Breast epithelium (tissue), 4 donors: Measurements from ENCODE around the gene GGN. TPM values are rescaled to one million over a fixed set of nuclear protein-coding genes. Genes with fewer than 3 reads are reported as not detected.

ENCODE experiments used
- DNase-seq, 2 donors: peaks; one replicate each; pipeline ENCODE4 v3.0.0-alpha.2; 2019; ENCODE audit warnings: low spot score in 2 of 2
- H3K27ac ChIP-seq, 2 donors: fragments of 200-600 bp; sonication (generic) in 1 of 2; one replicate each; pipeline ENCODE4 v1.5.1; 2016 to 2019; ENCODE audit warnings: mild to moderate bottlenecking in 1 of 2
- H3K27me3 ChIP-seq, 2 donors: fragments of 200-600 bp; sonication (generic) in 1 of 2; one replicate each; pipeline versions ENCODE4 v1.5.1 to v1.6.0; 2017 to 2019; ENCODE audit warnings: control low read depth in 1 of 2, mild to moderate bottlenecking in 1 of 2
- H3K36me3 ChIP-seq: fragments of 200-600 bp; one replicate; pipeline ENCODE4 v1.5.1; 2019
- H3K4me1 ChIP-seq, 2 donors: fragments of 200-600 bp; sonication (generic); one replicate each; pipeline ENCODE4 v1.5.1; 2016 to 2019; ENCODE audit warnings: control low read depth in 1 of 2
- H3K4me3 ChIP-seq, 3 donors: fragments of 200-600 bp; sonication (generic); 1 replicate in 2 of 3; 2 replicates in 1 of 3; pipeline ENCODE4 v1.5.1; 2016 to 2019; ENCODE audit warnings: mild to moderate bottlenecking in 3 of 3, moderate library complexity in 2 of 3
- H3K9me3 ChIP-seq, 2 donors: fragments of 200-600 bp; sonication (generic) in 1 of 2; one replicate each; pipeline ENCODE4 v1.5.1; 2016 to 2019; ENCODE audit warnings: control low read depth in 1 of 2
- CTCF ChIP-seq, 3 donors: fragments of 450-650 bp; IDR thresholded peaks; one replicate each; pipeline ENCODE4 v1.5.1; 2016 to 2017; ENCODE audit warnings: antibody characterized with exemption in 3 of 3, mild to moderate bottlenecking in 3 of 3, moderate library complexity in 3 of 3
- POLR2A ChIP-seq: fragments of 450-650 bp; IDR thresholded peaks from one replicate; pipeline ENCODE4 v1.6.1; 2016; ENCODE audit warnings: antibody characterized with exemption, mild to moderate bottlenecking, moderate library complexity
- POLR2AphosphoS5 ChIP-seq, 3 donors: sonication (generic); formaldehyde crosslinking; IDR thresholded peaks; one replicate each; pipeline ENCODE4 v1.6.1; 2017; ENCODE audit warnings: antibody characterized with exemption in 3 of 3
- intact Hi-C: fragments of 100-400 bp; cut with DNase I; formaldehyde crosslinking; loops from one replicate; pipeline ENCODE4 v1.15.1; 2023; ENCODE audit warnings: low total_unique reads
- total RNA-seq, 3 donors: library from RNA; depleted of rRNA; stranded (reverse); fragments of >200 nt; gene quantifications; one replicate each; pipeline ENCODE4 v1.1.0, GENCODE V29; 2016

Gene GGN
- total RNA-seq, 3 donors from 2014 or later, result 0.16 to 0.44 (median 0.33) TPM

GRCh38 chr19:38359242-38360021, 28.4 kb downstream of the GGN start:
- Histone ChIP-seq H3K4me3 (no peak overlapping the region), H3K27me3 (peaks cover 0 to 48% of the 10 kb centered on the region in 2 donors), H3K9me3 (no peaks in the 10 kb centered on the region), H3K4me1 (no peaks in the 10 kb centered on the region), H3K27ac (no peak overlapping the region), H3K36me3 (no peaks in the 10 kb centered on the region)
- TF ChIP-seq POLR2A (no peak), POLR2AphosphoS5 (IDR thresholded peaks at IDR 0.05) (no peak), CTCF (IDR thresholded peaks at IDR 0.05) (no peak)
- intact Hi-C loops, result loop anchor here (5.0 kb wide), 1 partner anchor 1348 kb away; no protein-coding TSS in a partner anchor
- DNase-seq, result no peak

GRCh38 chr19:38358071-38358470, 29.8 kb downstream of the GGN start:
- DNase-seq, result no peak
- intact Hi-C loops, result no loop called here
- Histone ChIP-seq H3K36me3 (no peaks in the 10 kb centered on the region), H3K9me3 (no peaks in the 10 kb centered on the region), H3K4me3 (no peak overlapping the region), H3K27ac (no peak overlapping the region), H3K4me1 (no peaks in the 10 kb centered on the region), H3K27me3 (peaks cover 0 to 51% of the 10 kb centered on the region in 2 donors)
- no peak for TF ChIP-seq CTCF (IDR thresholded peaks at IDR 0.05)
- TF ChIP-seq POLR2AphosphoS5 (IDR thresholded peaks at IDR 0.05), result no peak
- TF ChIP-seq POLR2A, result no peak

GRCh38 chr19:38355728-38356725, 31.8 kb downstream of the GGN start:
- no peak for TF ChIP-seq POLR2A
- TF ChIP-seq POLR2AphosphoS5 (IDR thresholded peaks at IDR 0.05), result no peak
- no peak for TF ChIP-seq CTCF (IDR thresholded peaks at IDR 0.05)
- Histone ChIP-seq H3K27me3 (peaks cover 0 to 50% of the 10 kb centered on the region in 2 donors), H3K4me3 (no peak overlapping the region), H3K4me1 (no peaks in the 10 kb centered on the region), H3K36me3 (no peaks in the 10 kb centered on the region), H3K27ac (no peak overlapping the region), H3K9me3 (no peaks in the 10 kb centered on the region)
- intact Hi-C loops, result no loop called here
- no peak for DNase-seq

- no peaks in the 10 kb centered on the region for H3K9me3 ChIP-seq
- H3K27me3 ChIP-seq, result peaks cover 0 to 22% of the 10 kb centered on the region in 2 donors
- H3K27ac ChIP-seq, result no peak overlapping the region
- DNase-seq, result no peak
- intact Hi-C loops, result no loop called here
- H3K36me3 ChIP-seq, result no peaks in the 10 kb centered on the region
- no peak overlapping the region for H3K4me3 ChIP-seq
- no peaks in the 10 kb centered on the region for H3K4me1 ChIP-seq
- TF ChIP-seq POLR2A, result no peak
- no peak for TF ChIP-seq CTCF (IDR thresholded peaks at IDR 0.05)
- TF ChIP-seq POLR2AphosphoS5 (IDR thresholded peaks at IDR 0.05), result no peak
Measured at GRCh38 chr19:38352611-38353010, 35.2 kb downstream of the GGN start.
